Sigmoid colon (tissue), 4 donors: ENCODE data around the gene PAX2.

Experiments used
- CTCF ChIP-seq, 4 experiments: fragments of 450-650 bp in 3 of 4; fragments of 200-600 bp in 1 of 4; IDR thresholded peaks; one replicate each; pipeline ENCODE4 v1.5.1; 2016 to 2019; ENCODE audit warnings: antibody characterized with exemption in 4 of 4, mild to moderate bottlenecking in 3 of 4, moderate library complexity in 2 of 4
- POLR2A ChIP-seq, 2 donors: fragments of 450-650 bp; IDR thresholded peaks; one replicate each; pipeline ENCODE4 v1.6.1; 2016; ENCODE audit warnings: antibody characterized with exemption in 2 of 2, mild to moderate bottlenecking in 2 of 2, moderate library complexity in 2 of 2
- POLR2AphosphoS5 ChIP-seq, 4 donors: sonication (generic); formaldehyde crosslinking; IDR thresholded peaks; one replicate each; pipeline ENCODE4 v1.6.1; 2017; ENCODE audit warnings: antibody characterized with exemption in 4 of 4

GRCh38 chr10:100799881-100800280 lies 54.5 kb downstream of the PAX2 start:
- TF ChIP-seq POLR2A (IDR thresholded peaks at IDR 0.05) = no peak
- no peak for TF ChIP-seq CTCF (IDR thresholded peaks at IDR 0.05)
- TF ChIP-seq POLR2AphosphoS5 (IDR thresholded peaks at IDR 0.05) = no peak
